ENCODE results near the gene TMEM141. TPM values are rescaled to one million over a fixed set of nuclear protein-coding genes. Genes with fewer than 3 reads are reported as not detected.
A peak's percentile ranks its signal among the peaks of the same experiment; 100 is the strongest.
"Not testable (repeated sequence)": the region's sequence is repeated elsewhere in the genome, so short reads cannot be mapped to it uniquely, and the experiment has no call there.

Gene TMEM141
- total RNA-seq, 4 donors from 2014 or later, result 179 to 392 (median 224) TPM

DNA sequence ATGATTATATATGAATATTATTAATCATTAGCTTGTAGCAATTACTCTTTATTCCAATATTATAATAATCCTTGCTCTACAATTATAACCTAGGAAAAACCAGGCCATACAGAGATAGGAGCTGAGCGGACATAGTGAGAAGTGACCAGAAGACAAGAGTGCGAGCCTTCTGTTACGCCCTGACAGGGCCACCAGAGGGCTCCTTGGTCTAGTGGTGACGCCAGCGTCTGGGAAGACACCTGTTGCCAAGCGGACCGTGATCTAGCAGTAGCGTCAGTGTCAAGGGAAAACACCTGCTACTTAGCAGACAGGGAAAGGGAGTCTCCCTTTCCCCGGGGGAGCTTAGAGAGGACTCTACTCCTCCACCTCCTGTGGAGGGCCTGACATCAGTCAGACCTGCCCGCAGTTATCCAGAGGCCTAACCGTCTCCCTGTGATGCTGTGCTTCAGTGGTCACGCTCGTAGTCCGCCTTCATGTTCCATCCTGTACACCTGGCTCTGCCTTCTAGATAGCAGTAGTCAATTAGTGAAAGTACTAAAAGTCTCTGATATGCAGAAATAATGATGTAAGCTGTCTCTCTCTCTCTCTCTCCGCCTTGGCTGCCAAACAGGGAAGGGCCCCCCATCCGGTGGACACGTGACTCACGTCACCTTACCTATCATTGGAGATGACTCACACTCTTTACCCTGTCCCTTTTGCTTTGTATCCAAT, 24.6 kb upstream of the TMEM141 start:
- in situ Hi-C loops (cut with MboI; ENCODE audit: low pct_ligation_motif_present in 1 of 4, low pct_unique_long_range_greater_than_20kb in 1 of 4, low sequenced_read_pairs in 3 of 4); intact Hi-C loops (cut with DNase I; ENCODE audit: low total_unique reads): not testable (repeated sequence)

DNA sequence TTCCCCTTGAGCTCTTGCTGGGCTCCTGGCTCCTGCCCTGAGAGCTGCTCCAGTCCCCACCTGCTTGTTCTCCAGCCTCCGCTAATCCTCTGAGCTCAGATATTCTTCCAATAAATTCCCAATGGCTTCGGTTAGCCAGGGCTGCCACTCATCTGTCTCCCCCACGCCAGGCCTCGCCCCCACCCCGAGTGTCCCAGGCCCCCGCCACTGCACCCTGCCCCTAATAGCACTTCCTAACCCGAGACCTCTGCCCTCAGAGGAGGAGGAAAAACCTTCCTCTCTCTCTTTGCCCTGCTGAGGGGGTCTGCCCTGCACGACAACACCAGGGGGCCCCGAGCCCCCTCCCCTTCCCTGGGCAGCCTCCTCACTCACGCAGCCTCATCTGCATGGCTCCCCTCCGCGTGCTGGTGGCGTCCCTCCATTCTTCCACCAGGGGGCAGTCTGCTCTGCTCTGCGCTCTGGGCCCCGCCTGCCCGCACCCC, 21.4 kb upstream of the TMEM141 start:
- no peak overlapping the region for H3K27ac ChIP-seq
- H3K4me3 ChIP-seq, result no peak overlapping the region
- peaks cover 0 to 8% (median 3%) of the 10 kb centered on the region in 4 donors for H3K4me1 ChIP-seq
- intact Hi-C loops (cut with DNase I; ENCODE audit: low total_unique reads), result no loop called here
- peak; percentile 60 for DNase-seq
- no peaks in the 10 kb centered on the region for H3K9me3 ChIP-seq
- no peaks in the 10 kb centered on the region for H3K36me3 ChIP-seq
- in situ Hi-C loops (cut with MboI; ENCODE audit: low pct_ligation_motif_present in 1 of 4, low pct_unique_long_range_greater_than_20kb in 1 of 4, low sequenced_read_pairs in 3 of 4), result no loop called here
- H3K27me3 ChIP-seq, result peaks cover 32% of the 10 kb centered on the region
- TF ChIP-seq, protein P1, sequence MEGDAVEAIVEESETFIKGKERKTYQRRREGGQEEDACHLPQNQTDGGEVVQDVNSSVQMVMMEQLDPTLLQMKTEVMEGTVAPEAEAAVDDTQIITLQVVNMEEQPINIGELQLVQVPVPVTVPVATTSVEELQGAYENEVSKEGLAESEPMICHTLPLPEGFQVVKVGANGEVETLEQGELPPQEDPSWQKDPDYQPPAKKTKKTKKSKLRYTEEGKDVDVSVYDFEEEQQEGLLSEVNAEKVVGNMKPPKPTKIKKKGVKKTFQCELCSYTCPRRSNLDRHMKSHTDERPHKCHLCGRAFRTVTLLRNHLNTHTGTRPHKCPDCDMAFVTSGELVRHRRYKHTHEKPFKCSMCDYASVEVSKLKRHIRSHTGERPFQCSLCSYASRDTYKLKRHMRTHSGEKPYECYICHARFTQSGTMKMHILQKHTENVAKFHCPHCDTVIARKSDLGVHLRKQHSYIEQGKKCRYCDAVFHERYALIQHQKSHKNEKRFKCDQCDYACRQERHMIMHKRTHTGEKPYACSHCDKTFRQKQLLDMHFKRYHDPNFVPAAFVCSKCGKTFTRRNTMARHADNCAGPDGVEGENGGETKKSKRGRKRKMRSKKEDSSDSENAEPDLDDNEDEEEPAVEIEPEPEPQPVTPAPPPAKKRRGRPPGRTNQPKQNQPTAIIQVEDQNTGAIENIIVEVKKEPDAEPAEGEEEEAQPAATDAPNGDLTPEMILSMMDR (IDR thresholded peaks at IDR 0.05), result peak; percentile 44 to 62 (median 48)
- no peak for TF ChIP-seq POLR2AphosphoS5 (IDR thresholded peaks at IDR 0.05)
- WGBS, 2 donors (ENCODE audit: low coverage in 1 of 2), result 0 to 13% methylated on average over 2 to 12 of the region's 16 CpGs

More for the DNA sequence above, 24.6 kb upstream of the TMEM141 start:
- WGBS, 2 donors (ENCODE audit: low coverage in 1 of 2), result 24 to 80% methylated on average over 1 to 18 of the region's 18 CpGs
- not testable (repeated sequence) for H3K27ac ChIP-seq, H3K9me3 ChIP-seq, H3K36me3 ChIP-seq, H3K4me3 ChIP-seq
- Histone ChIP-seq H3K27me3 (peaks cover 61% of the 10 kb centered on the region), H3K4me1 (peaks cover 0 to 11% (median 6%) of the 10 kb centered on the region in 4 donors)
- DNase-seq, result peak; percentile 74
- TF ChIP-seq, protein P1 (IDR thresholded peaks at IDR 0.05), result peak in 4 of 5 experiments; percentile 30 to 48 (median 39)

DNA sequence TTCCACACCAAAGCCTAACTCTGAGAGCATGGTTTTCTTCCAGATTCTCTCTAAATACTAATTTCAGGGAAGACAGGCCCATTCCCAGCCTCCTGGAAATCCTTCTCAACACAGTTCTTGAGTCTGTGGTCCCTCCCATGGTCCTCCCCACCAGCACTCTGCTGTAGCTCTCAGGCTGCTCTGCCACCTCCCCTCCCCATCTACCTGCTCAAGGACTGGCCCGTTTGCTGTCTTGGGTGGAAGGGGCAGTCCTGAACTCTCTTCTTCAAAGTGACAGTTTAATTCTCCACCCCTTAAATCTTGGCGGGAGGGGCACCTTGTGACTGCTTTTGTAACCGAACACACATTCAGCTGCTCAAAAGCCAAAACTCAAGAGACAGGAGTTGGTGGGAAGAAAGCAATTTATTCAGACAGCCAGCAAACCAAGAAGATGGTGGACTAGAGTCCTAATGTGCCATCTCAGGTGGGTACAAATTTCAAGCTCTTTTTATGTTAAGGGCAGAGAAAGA, 19.2 kb upstream of the TMEM141 start:
- Histone ChIP-seq H3K36me3 (no peaks in the 10 kb centered on the region), H3K27ac (no peak overlapping the region), H3K4me1 (peaks cover 0 to 6% (median 1%) of the 10 kb centered on the region in 4 donors), H3K27me3 (peaks cover 17% of the 10 kb centered on the region), H3K4me3 (no peak overlapping the region), H3K9me3 (no peaks in the 10 kb centered on the region)
- DNase-seq, result no peak
- in situ Hi-C loops (cut with MboI; ENCODE audit: low pct_ligation_motif_present in 1 of 4, low pct_unique_long_range_greater_than_20kb in 1 of 4, low sequenced_read_pairs in 3 of 4), result no loop called here
- WGBS, 2 donors (ENCODE audit: low coverage in 1 of 2), result 66 to 76% methylated on average over 3 of the region's 3 CpGs
- intact Hi-C loops (cut with DNase I; ENCODE audit: low total_unique reads), result no loop called here
- TF ChIP-seq, protein P1 (IDR thresholded peaks at IDR 0.05), result no peak
- no peak for TF ChIP-seq EP300 (IDR thresholded peaks at IDR 0.05; ENCODE audit: low read depth)
- TF ChIP-seq POLR2A (IDR thresholded peaks at IDR 0.05), result no peak
- TF ChIP-seq POLR2AphosphoS5 (IDR thresholded peaks at IDR 0.05), result no peak

DNA sequence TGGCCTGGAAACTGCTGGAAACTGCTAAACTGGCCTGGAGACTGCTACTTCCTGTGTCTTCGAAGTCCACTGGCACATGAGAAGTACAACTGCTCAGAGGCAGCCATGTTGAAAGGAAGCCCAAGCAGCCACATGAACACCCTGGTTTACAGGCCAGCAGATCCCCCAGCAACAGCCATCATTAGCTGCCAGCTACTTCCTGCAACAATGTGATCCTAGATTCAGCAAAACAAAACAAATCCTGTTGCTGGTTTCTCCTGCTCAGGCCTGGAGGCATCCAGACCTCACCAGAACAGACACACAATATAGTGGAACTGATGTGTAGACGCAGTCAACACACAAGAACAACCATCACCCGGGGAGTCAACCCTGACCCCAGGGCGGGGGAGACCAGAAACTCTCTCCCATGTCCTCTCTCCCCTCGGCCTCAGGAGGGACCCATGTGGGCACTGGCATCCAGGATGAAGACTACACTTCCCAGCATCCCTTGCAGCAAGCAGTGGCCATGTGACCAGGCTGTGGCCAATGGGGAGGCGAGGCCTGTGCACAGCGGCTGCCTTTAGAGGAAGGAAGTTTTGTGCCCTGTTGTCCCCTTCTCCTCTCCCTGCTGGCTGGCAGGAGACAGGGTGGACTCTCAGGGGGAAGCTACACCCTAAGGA, 17.6 kb upstream of the TMEM141 start:
- TF ChIP-seq, protein P1 (IDR thresholded peaks at IDR 0.05), result no peak
- no peak for TF ChIP-seq POLR2AphosphoS5 (IDR thresholded peaks at IDR 0.05)
- no peak overlapping the region for H3K4me3 ChIP-seq
- H3K36me3 ChIP-seq, result no peaks in the 10 kb centered on the region
- peaks cover 0 to 9% (median 4%) of the 10 kb centered on the region in 4 donors for H3K4me1 ChIP-seq
- in situ Hi-C loops (cut with MboI; ENCODE audit: low pct_ligation_motif_present in 1 of 4, low pct_unique_long_range_greater_than_20kb in 1 of 4, low sequenced_read_pairs in 3 of 4) (no loop called here), intact Hi-C loops (cut with DNase I; ENCODE audit: low total_unique reads) (no loop called here)
- no peak for DNase-seq
- no peaks in the 10 kb centered on the region for H3K9me3 ChIP-seq
- no peak overlapping the region for H3K27ac ChIP-seq
- H3K27me3 ChIP-seq, result peaks cover 4% of the 10 kb centered on the region
- 74 to 79% methylated on average over 3 to 7 of the region's 7 CpGs for WGBS, 2 donors (ENCODE audit: low coverage in 1 of 2)
